ENCODE data around the gene STARD8. TPM values are rescaled to one million over a fixed set of nuclear protein-coding genes. Genes with fewer than 3 reads are reported as not detected.

Gene STARD8
- total RNA-seq, 2 experiments from 2014 or later, result not detected

DNA sequence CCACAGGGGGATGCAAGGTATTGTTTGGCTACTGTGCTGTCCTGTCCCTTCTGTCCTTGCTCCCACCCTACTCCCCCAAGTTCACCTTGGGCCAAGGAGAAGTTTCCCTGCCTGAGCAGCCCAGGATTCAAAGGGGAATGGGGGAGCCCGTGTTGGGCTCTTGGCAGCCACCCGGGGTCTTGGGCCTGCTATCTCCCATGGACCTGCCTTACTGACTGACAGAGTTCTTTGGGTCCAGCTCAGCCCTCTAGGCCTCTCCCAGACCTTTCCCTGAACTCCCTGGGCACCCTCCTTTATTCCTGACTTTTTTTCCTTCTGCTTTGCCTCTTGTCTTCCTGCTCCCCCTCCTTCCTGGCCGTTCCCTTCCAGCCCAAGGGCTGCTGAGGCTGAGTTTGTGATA, 67.4 kb downstream of the STARD8 start:
- no peak overlapping the region for H3K4me2 ChIP-seq (ENCODE audit: low read length)
- BruUV-seq (replicated peaks), result no TSS peak
- no peaks in the 10 kb centered on the region for H3K4me1 ChIP-seq (ENCODE audit: insufficient read depth, low read length, poor library complexity, severe bottlenecking)
- intact Hi-C loops (cut with micrococcal nuclease; ENCODE audit: unreplicated experiment), result no loop called here
- CTCF ChIA-PET (ENCODE audit: unreplicated experiment), result no interaction called here
- H3K4me3 ChIP-seq (ENCODE audit: low read depth, low read length, poor library complexity, severe bottlenecking), result no peak overlapping the region
- H4K20me1 ChIP-seq (ENCODE audit: insufficient read depth, low read length), result no peaks in the 10 kb centered on the region
- no peaks in the 10 kb centered on the region for H3K79me2 ChIP-seq (ENCODE audit: insufficient read depth, low read depth, low read length)
- POLR2A ChIA-PET, result no interaction called here
- H2AFZ ChIP-seq (ENCODE audit: low read length), result no peak overlapping the region
- H3K9me3 ChIP-seq (ENCODE audit: low read length), result no peaks in the 10 kb centered on the region
- H3K9me2 ChIP-seq (ENCODE audit: insufficient read depth, low read length), result no peaks in the 10 kb centered on the region
- no peak for DNase-seq (ENCODE audit: low spot score)
- H3K27ac ChIP-seq (ENCODE audit: low read depth, low read length, poor library complexity, severe bottlenecking), result no peak overlapping the region
- no peaks in the 10 kb centered on the region for H3K36me3 ChIP-seq (ENCODE audit: insufficient read depth, low read length)
- no peak for TF ChIP-seq EZH2phosphoT487 (IDR thresholded peaks at IDR 0.05; ENCODE audit: borderline replicate concordance, low read depth, low read length)
- TF ChIP-seq, protein P1, sequence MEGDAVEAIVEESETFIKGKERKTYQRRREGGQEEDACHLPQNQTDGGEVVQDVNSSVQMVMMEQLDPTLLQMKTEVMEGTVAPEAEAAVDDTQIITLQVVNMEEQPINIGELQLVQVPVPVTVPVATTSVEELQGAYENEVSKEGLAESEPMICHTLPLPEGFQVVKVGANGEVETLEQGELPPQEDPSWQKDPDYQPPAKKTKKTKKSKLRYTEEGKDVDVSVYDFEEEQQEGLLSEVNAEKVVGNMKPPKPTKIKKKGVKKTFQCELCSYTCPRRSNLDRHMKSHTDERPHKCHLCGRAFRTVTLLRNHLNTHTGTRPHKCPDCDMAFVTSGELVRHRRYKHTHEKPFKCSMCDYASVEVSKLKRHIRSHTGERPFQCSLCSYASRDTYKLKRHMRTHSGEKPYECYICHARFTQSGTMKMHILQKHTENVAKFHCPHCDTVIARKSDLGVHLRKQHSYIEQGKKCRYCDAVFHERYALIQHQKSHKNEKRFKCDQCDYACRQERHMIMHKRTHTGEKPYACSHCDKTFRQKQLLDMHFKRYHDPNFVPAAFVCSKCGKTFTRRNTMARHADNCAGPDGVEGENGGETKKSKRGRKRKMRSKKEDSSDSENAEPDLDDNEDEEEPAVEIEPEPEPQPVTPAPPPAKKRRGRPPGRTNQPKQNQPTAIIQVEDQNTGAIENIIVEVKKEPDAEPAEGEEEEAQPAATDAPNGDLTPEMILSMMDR (conservative IDR thresholded peaks at IDR 0.05; ENCODE audit: low read length), result no peak

DNA sequence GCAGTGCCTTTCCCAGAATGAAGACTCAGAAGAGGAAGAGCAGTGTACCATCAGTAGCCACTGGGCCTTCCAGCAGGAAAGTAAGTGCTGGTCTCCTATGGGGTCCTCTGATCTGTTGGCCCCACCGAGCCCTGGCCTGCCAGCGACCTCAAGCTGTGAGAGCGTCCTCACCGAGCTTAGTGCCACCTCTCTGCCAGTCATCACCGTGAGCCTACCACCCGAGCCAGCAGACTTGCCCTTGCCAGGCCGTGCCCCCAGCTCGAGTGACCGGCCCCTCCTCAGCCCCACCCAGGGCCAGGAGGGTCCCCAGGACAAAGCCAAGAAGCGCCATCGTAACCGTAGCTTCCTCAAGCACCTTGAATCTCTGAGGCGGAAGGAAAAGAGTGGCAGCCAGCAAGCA, 69.7 kb downstream of the STARD8 start:
- no peaks in the 10 kb centered on the region for H3K9me3 ChIP-seq (ENCODE audit: low read length)
- no peak overlapping the region for H3K27ac ChIP-seq (ENCODE audit: low read depth, low read length, poor library complexity, severe bottlenecking)
- H3K4me2 ChIP-seq (ENCODE audit: low read length), result no peak overlapping the region
- no TSS peak for BruUV-seq (replicated peaks)
- ChIA-PET POLR2A (no interaction called here), CTCF (ENCODE audit: unreplicated experiment) (no interaction called here)
- intact Hi-C loops (cut with micrococcal nuclease; ENCODE audit: unreplicated experiment), result no loop called here
- H4K20me1 ChIP-seq (ENCODE audit: insufficient read depth, low read length), result no peaks in the 10 kb centered on the region
- H3K9me2 ChIP-seq (ENCODE audit: insufficient read depth, low read length), result no peaks in the 10 kb centered on the region
- H3K4me3 ChIP-seq (ENCODE audit: low read depth, low read length, poor library complexity, severe bottlenecking), result no peak overlapping the region
- H2AFZ ChIP-seq (ENCODE audit: low read length), result no peak overlapping the region
- TF ChIP-seq EZH2phosphoT487 (IDR thresholded peaks at IDR 0.05; ENCODE audit: borderline replicate concordance, low read depth, low read length), result no peak
- TF ChIP-seq, protein P1 (conservative IDR thresholded peaks at IDR 0.05; ENCODE audit: low read length), result no peak
- no peak for DNase-seq (ENCODE audit: low spot score)
- H3K36me3 ChIP-seq (ENCODE audit: insufficient read depth, low read length), result no peaks in the 10 kb centered on the region
- no peaks in the 10 kb centered on the region for H3K79me2 ChIP-seq (ENCODE audit: insufficient read depth, low read depth, low read length)
- no peaks in the 10 kb centered on the region for H3K4me1 ChIP-seq (ENCODE audit: insufficient read depth, low read length, poor library complexity, severe bottlenecking)

DNA sequence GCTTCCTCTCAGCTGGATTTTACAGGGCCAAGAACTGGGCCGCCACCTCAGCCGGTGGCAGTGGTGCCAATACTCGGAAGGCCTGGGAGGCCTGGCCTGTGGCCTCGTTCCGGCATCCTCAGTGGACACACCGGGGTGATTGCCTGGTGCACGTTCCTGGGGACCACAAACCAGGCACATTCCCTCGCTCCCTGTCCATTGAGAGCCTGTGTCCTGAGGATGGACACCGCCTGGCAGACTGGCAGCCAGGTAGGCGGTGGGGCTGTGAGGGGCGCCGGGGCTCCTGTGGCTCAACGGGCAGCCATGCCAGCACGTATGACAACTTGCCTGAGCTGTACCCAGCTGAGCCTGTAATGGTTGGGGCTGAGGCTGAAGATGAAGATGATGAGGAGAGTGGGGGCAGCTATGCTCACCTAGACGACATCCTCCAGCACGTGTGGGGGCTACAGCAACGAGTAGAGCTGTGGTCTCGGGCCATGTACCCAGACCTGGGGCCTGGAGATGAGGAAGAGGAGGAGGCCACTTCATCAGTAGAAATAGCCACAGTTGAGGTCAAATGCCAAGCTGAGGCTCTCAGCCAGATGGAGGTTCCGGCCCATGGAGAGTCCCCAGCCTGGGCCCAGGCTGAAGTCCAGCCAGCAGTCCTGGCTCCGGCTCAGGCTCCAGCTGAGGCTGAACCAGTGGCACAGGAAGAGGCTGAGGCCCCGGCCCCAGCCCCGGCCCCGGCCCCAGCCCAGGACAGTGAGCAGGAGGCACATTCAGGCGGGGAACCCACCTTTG, 70.4 kb downstream of the STARD8 start:
- Histone ChIP-seq H4K20me1 (ENCODE audit: insufficient read depth, low read length) (no peaks in the 10 kb centered on the region), H2AFZ (ENCODE audit: low read length) (no peak overlapping the region), H3K9me3 (ENCODE audit: low read length) (no peaks in the 10 kb centered on the region), H3K36me3 (ENCODE audit: insufficient read depth, low read length) (no peaks in the 10 kb centered on the region), H3K79me2 (ENCODE audit: insufficient read depth, low read depth, low read length) (no peaks in the 10 kb centered on the region), H3K4me2 (ENCODE audit: low read length) (no peak overlapping the region), H3K9me2 (ENCODE audit: insufficient read depth, low read length) (no peaks in the 10 kb centered on the region), H3K4me1 (ENCODE audit: insufficient read depth, low read length, poor library complexity, severe bottlenecking) (no peaks in the 10 kb centered on the region), H3K4me3 (ENCODE audit: low read depth, low read length, poor library complexity, severe bottlenecking) (no peak overlapping the region), H3K27ac (ENCODE audit: low read depth, low read length, poor library complexity, severe bottlenecking) (no peak overlapping the region)
- no peak for TF ChIP-seq EZH2phosphoT487 (IDR thresholded peaks at IDR 0.05; ENCODE audit: borderline replicate concordance, low read depth, low read length)
- TF ChIP-seq, protein P1 (conservative IDR thresholded peaks at IDR 0.05; ENCODE audit: low read length), result no peak
- no TSS peak for BruUV-seq (replicated peaks)
- intact Hi-C loops (cut with micrococcal nuclease; ENCODE audit: unreplicated experiment), result no loop called here
- POLR2A ChIA-PET, result no interaction called here
- CTCF ChIA-PET (ENCODE audit: unreplicated experiment), result no interaction called here
- no peak for DNase-seq (ENCODE audit: low spot score)

Measured in OCI-LY7 (cell line).